HEK293T (cell line): Measurements from ENCODE around the gene ULBP2.

Experiments
- CTCF ChIA-PET: fragments of 350-600 bp; formaldehyde crosslinking; extraction: SDS; loops from one replicate; lab custom pipeline; 2021; ENCODE audit warnings: antibody characterized with exemption, inconsistent platforms; lab: Yijun Ruan, JAX
- POLR2A ChIA-PET: fragments of 350-600 bp; formaldehyde crosslinking; extraction: SDS; loops from one replicate; lab custom pipeline; 2020; ENCODE audit warnings: antibody characterized with exemption, inconsistent platforms; lab: Yijun Ruan, JAX
- DNase-seq: peaks from one replicate; pipeline ENCODE4 v3.0.0; 2012; ENCODE audit warnings: mixed read lengths; ENCODE audit errors: extremely low spot score
- ARNT ChIP-seq: fragments of 450-650 bp; IDR thresholded peaks from 2 replicates; pipeline ENCODE4 v1.6.1; 2017; ENCODE audit warnings: mild to moderate bottlenecking
- BHLHE40 ChIP-seq: fragments of 450-650 bp; IDR thresholded peaks from 2 replicates; pipeline ENCODE4 v1.6.1; 2016; ENCODE audit warnings: mild to moderate bottlenecking, moderate library complexity, borderline replicate concordance
- CTBP1 ChIP-seq: fragments of 450-650 bp; IDR thresholded peaks from 2 replicates; pipeline ENCODE4 v1.6.1; 2016; ENCODE audit warnings: borderline replicate concordance
- ELF4 ChIP-seq: fragments of 450-650 bp; IDR thresholded peaks from 2 replicates; pipeline ENCODE4 v1.6.1; 2017; ENCODE audit warnings: antibody characterized with exemption
- FOXA1 ChIP-seq: fragments of 450-650 bp; IDR thresholded peaks from 2 replicates; pipeline ENCODE4 v1.6.1; 2016; ENCODE audit warnings: mild to moderate bottlenecking
- FOXK2 ChIP-seq: fragments of 450-650 bp; IDR thresholded peaks from 2 replicates; pipeline ENCODE4 v1.6.1; 2016; ENCODE audit warnings: mild to moderate bottlenecking
- FOXM1 ChIP-seq: fragments of 450-650 bp; IDR thresholded peaks from 2 replicates; pipeline ENCODE4 v1.6.1; 2017; ENCODE audit warnings: mild to moderate bottlenecking, borderline replicate concordance
- HDGF ChIP-seq: fragments of 450-650 bp; IDR thresholded peaks from 2 replicates; pipeline ENCODE4 v1.6.1; 2017; ENCODE audit warnings: antibody characterized with exemption, borderline replicate concordance
- L3MBTL2 ChIP-seq: fragments of 450-650 bp; conservative IDR thresholded peaks from 2 replicates; pipeline ENCODE4 v1.6.1; 2016; ENCODE audit warnings: mild to moderate bottlenecking
- LEF1 ChIP-seq: fragments of 450-650 bp; IDR thresholded peaks from 2 replicates; pipeline ENCODE4 v1.6.1; 2017; ENCODE audit warnings: mild to moderate bottlenecking, borderline replicate concordance
- NFRKB ChIP-seq: fragments of 450-650 bp; IDR thresholded peaks from 2 replicates; pipeline ENCODE4 v1.6.1; 2016; ENCODE audit warnings: mild to moderate bottlenecking, moderate library complexity
- SP1 ChIP-seq: fragments of 450-650 bp; IDR thresholded peaks from 2 replicates; pipeline ENCODE4 v1.6.1; 2017
- SUZ12 ChIP-seq: fragments of 450-650 bp; IDR thresholded peaks from 2 replicates; pipeline ENCODE4 v1.6.1; 2016; ENCODE audit warnings: mild to moderate bottlenecking
- TARDBP ChIP-seq: fragments of 450-650 bp; IDR thresholded peaks from 2 replicates; pipeline ENCODE4 v1.6.1; 2016
- ZNF384 ChIP-seq: fragments of 450-650 bp; IDR thresholded peaks from 2 replicates; pipeline ENCODE4 v1.6.1; 2016
- TF ChIP-seq, protein P1 (sequence below): fragments of 450-650 bp; IDR thresholded peaks from 2 replicates; pipeline ENCODE4 v1.6.1; 2016

Gene ULBP2

DNA sequence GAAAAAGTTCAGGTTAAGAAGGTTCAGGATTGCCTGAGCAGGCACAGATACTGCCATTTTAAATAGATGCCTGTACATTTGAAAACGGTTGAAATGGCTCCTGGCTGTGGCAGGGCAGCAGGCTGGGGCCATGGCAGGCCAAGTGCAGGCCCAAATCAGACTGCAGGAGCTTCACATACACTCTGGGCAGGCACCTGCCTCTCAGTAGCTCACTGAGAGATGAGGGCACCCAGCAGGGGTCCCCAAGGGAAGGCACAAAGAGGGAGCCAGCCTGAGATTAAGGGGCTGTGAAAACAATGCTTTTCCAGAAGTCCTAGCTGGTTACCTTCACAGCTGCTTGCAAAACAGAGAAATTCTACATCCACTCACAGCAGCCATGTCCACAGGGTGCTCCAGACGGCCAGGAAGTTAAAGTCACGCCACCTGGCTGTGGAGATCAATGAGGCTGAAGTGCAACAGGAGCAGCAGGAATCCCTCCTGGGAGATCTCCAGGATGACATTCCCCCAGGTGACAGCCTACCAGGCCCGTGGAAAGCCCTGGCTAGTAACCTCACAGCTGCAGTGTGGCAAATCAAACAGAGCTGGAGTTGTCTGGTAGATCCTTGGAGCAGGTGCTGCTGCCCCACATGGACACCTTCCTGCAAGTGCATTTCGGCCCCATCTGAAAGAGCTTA is 37.7 kb upstream of the ULBP2 start:
- CTCF ChIA-PET: no interaction called here
- TF ChIP-seq CTBP1: no peak
- no peak for TF ChIP-seq SP1
- TF ChIP-seq ARNT: no peak
- TF ChIP-seq ELF4: no peak
- TF ChIP-seq FOXK2: no peak
- no peak for TF ChIP-seq FOXM1
- no peak for TF ChIP-seq HDGF
- TF ChIP-seq NFRKB: no peak
- TF ChIP-seq TARDBP: no peak
- no peak for TF ChIP-seq BHLHE40
- no peak for TF ChIP-seq FOXA1
- no peak for DNase-seq
- POLR2A ChIA-PET: no interaction called here

DNA sequence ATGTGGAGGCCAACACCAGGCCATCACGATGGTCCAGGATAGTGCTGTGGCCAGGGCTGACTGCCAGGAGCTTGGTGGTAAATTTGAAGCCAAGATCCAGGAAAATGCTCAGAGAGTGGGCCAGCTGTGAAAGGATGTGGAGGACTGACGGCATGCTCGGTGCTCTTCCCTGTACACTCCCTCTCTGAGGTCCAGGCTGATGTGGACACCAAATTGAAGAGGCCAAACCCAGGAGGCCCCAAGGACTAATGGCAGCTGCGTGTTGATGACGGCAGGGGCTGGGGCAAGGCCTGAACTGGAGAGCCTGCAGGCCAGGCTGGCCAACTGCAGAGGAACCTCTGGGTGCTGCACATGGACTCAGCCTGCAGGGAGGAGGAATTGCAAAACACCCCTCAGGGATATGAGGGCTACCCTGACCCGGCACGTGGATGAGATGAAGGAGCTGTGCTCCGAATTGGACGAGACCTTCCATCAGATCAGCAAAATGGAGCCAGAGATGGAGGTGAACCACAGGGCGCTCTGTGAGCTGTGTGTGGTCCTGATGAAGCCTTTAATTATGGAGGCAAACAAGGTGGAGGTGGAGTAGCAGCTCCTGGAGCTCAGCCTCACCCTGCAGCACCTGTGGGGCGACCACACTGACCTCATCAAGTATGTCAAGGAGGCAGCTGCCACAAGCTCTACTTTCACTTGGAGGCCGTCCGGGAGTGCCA is 37.0 kb upstream of the ULBP2 start:
- ChIA-PET CTCF (interaction anchor here (1.9 kb wide), 1 partner anchor 18 kb away, joined by 4 read pairs; no protein-coding TSS in a partner anchor), POLR2A (no interaction called here)
- no peak for TF ChIP-seq ARNT
- no peak for TF ChIP-seq ELF4
- no peak for TF ChIP-seq CTBP1
- no peak for TF ChIP-seq HDGF
- TF ChIP-seq ZNF384: no peak
- TF ChIP-seq FOXM1: no peak
- no peak for TF ChIP-seq TARDBP
- no peak for TF ChIP-seq FOXK2
- TF ChIP-seq L3MBTL2: no peak
- TF ChIP-seq, protein P1, sequence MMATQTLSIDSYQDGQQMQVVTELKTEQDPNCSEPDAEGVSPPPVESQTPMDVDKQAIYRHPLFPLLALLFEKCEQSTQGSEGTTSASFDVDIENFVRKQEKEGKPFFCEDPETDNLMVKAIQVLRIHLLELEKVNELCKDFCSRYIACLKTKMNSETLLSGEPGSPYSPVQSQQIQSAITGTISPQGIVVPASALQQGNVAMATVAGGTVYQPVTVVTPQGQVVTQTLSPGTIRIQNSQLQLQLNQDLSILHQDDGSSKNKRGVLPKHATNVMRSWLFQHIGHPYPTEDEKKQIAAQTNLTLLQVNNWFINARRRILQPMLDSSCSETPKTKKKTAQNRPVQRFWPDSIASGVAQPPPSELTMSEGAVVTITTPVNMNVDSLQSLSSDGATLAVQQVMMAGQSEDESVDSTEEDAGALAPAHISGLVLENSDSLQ: no peak
- no peak for TF ChIP-seq SP1
- TF ChIP-seq BHLHE40: no peak
- TF ChIP-seq FOXA1: no peak
- DNase-seq: no peak

DNA sequence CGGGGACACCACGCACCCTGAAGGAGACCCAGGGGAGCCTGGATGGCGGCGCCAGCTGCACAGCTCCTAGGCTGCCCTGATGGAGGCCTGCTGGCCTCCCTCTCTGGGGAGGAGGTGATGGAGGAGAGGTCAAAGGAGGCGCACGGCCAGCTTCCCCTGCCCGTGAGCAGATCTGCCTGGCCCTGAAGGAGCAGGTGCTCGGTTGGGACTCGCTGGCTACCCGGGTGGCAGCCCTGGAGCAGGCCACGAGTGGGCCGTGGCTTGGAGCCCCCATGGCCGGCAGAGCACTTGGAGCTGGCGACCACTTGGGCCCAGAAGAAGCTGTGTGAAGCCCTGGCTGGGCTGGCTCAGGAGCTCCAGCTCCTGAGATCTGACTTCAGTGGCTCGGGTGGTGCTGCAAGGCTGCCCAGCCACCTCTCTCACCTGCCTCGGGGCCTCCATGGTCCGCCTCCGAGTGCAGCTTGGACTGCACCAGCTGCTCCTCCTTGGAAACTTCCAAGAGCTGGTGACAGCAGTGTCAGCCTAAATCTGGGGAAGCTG is 36.4 kb upstream of the ULBP2 start:
- POLR2A ChIA-PET: interaction anchor here (1.7 kb wide), 1 partner anchor 188 kb away, joined by 4 read pairs; the partner anchor contains the start of gene LATS1
- CTCF ChIA-PET: interaction anchor here (1.9 kb wide), 1 partner anchor 17 kb away, joined by 4 read pairs; no protein-coding TSS in a partner anchor
- DNase-seq: no peak
- no peak for TF ChIP-seq BHLHE40
- no peak for TF ChIP-seq L3MBTL2
- TF ChIP-seq SP1: no peak
- TF ChIP-seq ARNT: no peak
- TF ChIP-seq ELF4: no peak
- no peak for TF ChIP-seq FOXK2
- no peak for TF ChIP-seq SUZ12
- TF ChIP-seq, protein P1: no peak
- TF ChIP-seq FOXA1: no peak
- TF ChIP-seq HDGF: no peak
- TF ChIP-seq NFRKB: no peak
- TF ChIP-seq LEF1: no peak
- TF ChIP-seq TARDBP: no peak

DNA sequence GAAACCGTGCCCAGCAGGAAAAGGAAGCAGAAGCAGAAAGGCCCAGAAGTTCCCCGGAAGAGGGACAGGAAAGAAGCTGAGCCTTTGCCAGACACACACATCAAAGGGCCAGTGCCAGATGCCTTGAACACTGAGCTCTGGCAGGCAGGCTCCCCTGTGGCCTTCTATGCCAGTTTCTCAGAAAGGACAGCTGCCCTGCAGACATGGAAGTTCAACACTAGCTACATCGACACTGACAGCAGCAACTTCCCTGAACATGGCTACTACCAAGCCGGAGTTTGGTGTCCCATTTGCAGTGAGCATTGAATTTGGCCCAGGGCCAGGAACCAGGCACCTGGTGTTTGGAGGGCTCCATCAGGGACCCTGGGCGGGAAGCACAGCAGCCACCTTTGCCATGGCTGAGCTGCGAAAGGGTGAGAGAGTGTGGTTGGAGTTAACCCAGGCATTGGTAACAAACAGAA is 35.9 kb upstream of the ULBP2 start:
- no peak for DNase-seq
- POLR2A ChIA-PET: interaction anchor here (1.7 kb wide), 1 partner anchor 188 kb away, joined by 4 read pairs; the partner anchor contains the start of gene LATS1
- CTCF ChIA-PET: interaction anchor here (1.9 kb wide), 1 partner anchor 16 kb away, joined by 4 read pairs; no protein-coding TSS in a partner anchor
- TF ChIP-seq SUZ12: no peak
- TF ChIP-seq L3MBTL2: no peak
- TF ChIP-seq SP1: no peak
- TF ChIP-seq LEF1: no peak
- TF ChIP-seq, protein P1: no peak
- TF ChIP-seq ARNT: no peak
- TF ChIP-seq ZNF384: no peak
- no peak for TF ChIP-seq FOXA1
- no peak for TF ChIP-seq BHLHE40
- no peak for TF ChIP-seq FOXK2
- no peak for TF ChIP-seq ELF4
- no peak for TF ChIP-seq HDGF
- TF ChIP-seq TARDBP: no peak
- no peak for TF ChIP-seq CTBP1

DNA sequence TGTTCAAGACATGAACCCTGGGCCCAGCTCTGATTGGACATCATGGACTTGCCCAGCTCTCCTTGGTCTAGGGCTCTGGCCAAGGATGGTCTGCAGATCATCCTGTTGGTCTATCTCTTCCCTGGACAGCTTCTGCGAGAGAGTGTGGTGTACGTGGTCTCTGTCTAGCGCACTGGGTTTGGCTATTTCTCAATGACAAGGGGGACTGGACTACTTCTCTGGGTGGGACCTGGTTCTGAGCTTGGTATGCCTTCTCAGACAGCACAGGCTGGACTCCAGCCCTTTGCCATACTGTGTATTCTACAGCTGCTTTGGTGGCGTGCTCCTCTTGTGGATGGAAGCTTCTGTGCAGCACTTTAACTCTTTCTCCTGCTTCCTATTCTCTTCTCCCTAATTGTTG is 35.4 kb upstream of the ULBP2 start:
- no peak for TF ChIP-seq HDGF
- TF ChIP-seq ARNT: no peak
- no peak for TF ChIP-seq SP1
- TF ChIP-seq FOXM1: no peak
- TF ChIP-seq CTBP1: no peak
- TF ChIP-seq L3MBTL2: no peak
- no peak for TF ChIP-seq SUZ12
- TF ChIP-seq FOXK2: no peak
- TF ChIP-seq BHLHE40: no peak
- TF ChIP-seq, protein P1: no peak
- no peak for TF ChIP-seq FOXA1
- no peak for TF ChIP-seq TARDBP
- no peak for TF ChIP-seq LEF1
- TF ChIP-seq NFRKB: no peak
- TF ChIP-seq ELF4: no peak
- no peak for TF ChIP-seq ZNF384
- POLR2A ChIA-PET: interaction anchor here (1.7 kb wide), 1 partner anchor 189 kb away, joined by 4 read pairs; the partner anchor contains the start of gene LATS1
- CTCF ChIA-PET: interaction anchor here (1.9 kb wide), 1 partner anchor 16 kb away, joined by 4 read pairs; no protein-coding TSS in a partner anchor
- DNase-seq: no peak
